ENCODE results near the gene USP10. TPM values are rescaled to one million over a fixed set of nuclear protein-coding genes. Genes with fewer than 3 reads are reported as not detected.

Gene USP10
- polyA plus RNA-seq, 2 of the 4 experiments (the other 2 are of a cell fraction): 61.5 to 93.5 TPM

DNA sequence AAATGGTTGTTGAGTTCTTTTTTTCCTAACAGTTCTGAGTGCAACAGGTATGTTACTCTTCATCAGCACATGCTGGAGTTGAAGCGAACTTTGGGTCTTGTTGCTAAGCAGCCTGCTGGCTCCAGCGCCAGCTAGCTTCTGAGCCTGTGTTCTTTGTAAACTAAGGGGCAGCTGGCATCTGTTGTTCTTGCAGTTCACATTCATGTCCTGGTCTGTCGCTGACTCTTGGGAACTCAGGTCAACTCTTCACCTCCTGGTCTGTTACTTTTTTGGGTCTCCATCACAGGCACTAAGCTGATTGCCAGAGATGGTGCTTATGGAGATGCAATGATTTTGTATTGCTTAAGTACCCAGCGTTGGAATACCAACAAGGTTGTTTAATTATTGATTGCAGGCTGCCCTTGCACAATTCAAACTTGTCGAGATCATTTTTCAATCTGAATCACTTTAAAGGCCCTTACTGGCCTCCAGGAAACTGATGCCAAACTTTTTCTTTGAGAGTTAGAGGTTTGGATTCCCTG, 40.9 kb downstream of the USP10 start (continued):
- TF ChIP-seq, protein P1, sequence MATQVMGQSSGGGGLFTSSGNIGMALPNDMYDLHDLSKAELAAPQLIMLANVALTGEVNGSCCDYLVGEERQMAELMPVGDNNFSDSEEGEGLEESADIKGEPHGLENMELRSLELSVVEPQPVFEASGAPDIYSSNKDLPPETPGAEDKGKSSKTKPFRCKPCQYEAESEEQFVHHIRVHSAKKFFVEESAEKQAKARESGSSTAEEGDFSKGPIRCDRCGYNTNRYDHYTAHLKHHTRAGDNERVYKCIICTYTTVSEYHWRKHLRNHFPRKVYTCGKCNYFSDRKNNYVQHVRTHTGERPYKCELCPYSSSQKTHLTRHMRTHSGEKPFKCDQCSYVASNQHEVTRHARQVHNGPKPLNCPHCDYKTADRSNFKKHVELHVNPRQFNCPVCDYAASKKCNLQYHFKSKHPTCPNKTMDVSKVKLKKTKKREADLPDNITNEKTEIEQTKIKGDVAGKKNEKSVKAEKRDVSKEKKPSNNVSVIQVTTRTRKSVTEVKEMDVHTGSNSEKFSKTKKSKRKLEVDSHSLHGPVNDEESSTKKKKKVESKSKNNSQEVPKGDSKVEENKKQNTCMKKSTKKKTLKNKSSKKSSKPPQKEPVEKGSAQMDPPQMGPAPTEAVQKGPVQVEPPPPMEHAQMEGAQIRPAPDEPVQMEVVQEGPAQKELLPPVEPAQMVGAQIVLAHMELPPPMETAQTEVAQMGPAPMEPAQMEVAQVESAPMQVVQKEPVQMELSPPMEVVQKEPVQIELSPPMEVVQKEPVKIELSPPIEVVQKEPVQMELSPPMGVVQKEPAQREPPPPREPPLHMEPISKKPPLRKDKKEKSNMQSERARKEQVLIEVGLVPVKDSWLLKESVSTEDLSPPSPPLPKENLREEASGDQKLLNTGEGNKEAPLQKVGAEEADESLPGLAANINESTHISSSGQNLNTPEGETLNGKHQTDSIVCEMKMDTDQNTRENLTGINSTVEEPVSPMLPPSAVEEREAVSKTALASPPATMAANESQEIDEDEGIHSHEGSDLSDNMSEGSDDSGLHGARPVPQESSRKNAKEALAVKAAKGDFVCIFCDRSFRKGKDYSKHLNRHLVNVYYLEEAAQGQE (IDR thresholded peaks at IDR 0.05): no peak
- no peak for TF ChIP-seq CHD4 (IDR thresholded peaks at IDR 0.05; ENCODE audit: borderline replicate concordance)
- TF ChIP-seq, protein P2, sequence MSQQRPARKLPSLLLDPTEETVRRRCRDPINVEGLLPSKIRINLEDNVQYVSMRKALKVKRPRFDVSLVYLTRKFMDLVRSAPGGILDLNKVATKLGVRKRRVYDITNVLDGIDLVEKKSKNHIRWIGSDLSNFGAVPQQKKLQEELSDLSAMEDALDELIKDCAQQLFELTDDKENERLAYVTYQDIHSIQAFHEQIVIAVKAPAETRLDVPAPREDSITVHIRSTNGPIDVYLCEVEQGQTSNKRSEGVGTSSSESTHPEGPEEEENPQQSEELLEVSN (IDR thresholded peaks at IDR 0.05; ENCODE audit: borderline replicate concordance, low read depth): no peak
- TF ChIP-seq, protein P3, sequence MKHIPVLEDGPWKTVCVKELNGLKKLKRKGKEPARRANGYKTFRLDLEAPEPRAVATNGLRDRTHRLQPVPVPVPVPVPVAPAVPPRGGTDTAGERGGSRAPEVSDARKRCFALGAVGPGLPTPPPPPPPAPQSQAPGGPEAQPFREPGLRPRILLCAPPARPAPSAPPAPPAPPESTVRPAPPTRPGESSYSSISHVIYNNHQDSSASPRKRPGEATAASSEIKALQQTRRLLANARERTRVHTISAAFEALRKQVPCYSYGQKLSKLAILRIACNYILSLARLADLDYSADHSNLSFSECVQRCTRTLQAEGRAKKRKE (CRISPR knock-in tag; IDR thresholded peaks at IDR 0.05; ENCODE audit: low read depth): no peak
- no peak for TF ChIP-seq TFCP2L1 (CRISPR knock-in tag; IDR thresholded peaks at IDR 0.05)

DNA sequence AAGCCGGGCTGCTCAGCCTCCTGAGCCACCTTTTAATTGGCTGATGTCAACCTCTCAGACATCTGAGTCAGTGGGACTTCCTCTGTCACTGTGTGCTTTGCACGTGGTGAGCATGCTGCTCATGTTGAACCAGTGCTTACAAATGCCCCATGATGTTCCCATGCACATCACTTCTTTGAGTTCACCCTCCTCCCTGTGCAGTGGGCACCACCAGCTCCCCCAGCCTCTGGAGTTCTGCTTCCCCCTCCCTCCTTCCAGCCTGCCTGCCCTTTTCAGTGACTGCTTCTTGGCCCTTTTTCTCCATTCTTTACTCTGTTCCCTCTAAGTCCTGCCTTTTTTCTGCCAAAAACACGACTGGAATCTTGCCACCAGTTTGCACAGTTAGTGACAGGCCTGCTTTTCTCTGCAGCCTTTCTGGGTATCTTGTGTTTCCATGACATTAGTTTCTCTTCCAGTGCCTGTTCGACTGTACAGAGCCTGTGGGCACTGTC, 41.6 kb downstream of the USP10 start:
- CTCF ChIA-PET: interaction anchor here (3.5 to 13.9 kb wide), 8 partner anchors 10 to 231 kb away, joined by 13 to 202 read pairs (median 56); no protein-coding TSS in a partner anchor

DNA sequence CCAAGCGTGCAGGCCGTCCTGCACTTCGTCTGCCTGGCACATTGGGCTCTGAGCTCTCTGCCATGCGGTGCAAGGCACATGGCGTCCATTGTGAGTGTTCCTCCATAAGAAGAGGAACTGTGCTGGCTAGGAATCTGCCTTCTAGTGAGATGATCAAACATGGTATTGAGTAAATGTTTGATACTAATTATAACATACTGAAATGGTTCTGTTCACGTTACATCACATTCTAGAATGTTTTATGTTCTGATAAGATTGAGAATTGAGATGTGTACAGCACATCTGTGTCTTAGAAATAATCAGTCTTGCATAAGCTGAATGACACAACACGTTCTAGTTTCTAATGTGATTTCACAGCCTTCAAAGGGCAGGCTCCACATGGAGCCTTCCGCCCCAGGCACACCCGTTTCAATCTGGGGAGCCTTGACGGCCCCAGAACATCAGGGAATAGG, 42.9 kb downstream of the USP10 start:
- POLR2A ChIA-PET: no interaction called here
- 94% methylated on average over 10 of the region's 10 CpGs for WGBS (ENCODE audit: missing lambda C conversion rate)
- Histone ChIP-seq H3K4me3 (no peak overlapping the region), H3K9me3 (no peaks in the 10 kb centered on the region), H3K4me1 (peaks cover 37% of the 10 kb centered on the region), H3K27ac (no peak overlapping the region), H3K4me2 (no peak overlapping the region)
- CTCF ChIA-PET: interaction anchor here (0.9 to 13.9 kb wide), 8 partner anchors 9 to 232 kb away, joined by 3 to 202 read pairs (median 56); no protein-coding TSS in a partner anchor
- FAIRE-seq: no peak
- no peak for DNase-seq (ENCODE audit: low read depth in 1 of 2, low spot score in 1 of 2)
- no peak for TF ChIP-seq FOSB (CRISPR knock-in tag; IDR thresholded peaks at IDR 0.05)
- no peak for TF ChIP-seq RNF2 (IDR thresholded peaks at IDR 0.05; ENCODE audit: borderline replicate concordance, low read depth)
- TF ChIP-seq BHLHE40 (IDR thresholded peaks at IDR 0.05; ENCODE audit: low read depth, low read length): no peak
- TF ChIP-seq EHMT2 (IDR thresholded peaks at IDR 0.05; ENCODE audit: low read depth): no peak
- no peak for TF ChIP-seq ESRRA (IDR thresholded peaks at IDR 0.05; ENCODE audit: borderline replicate concordance, low read length)
- no peak for ATAC-seq

More for the DNA sequence above, 41.6 kb downstream of the USP10 start:
- TF ChIP-seq, protein P4, sequence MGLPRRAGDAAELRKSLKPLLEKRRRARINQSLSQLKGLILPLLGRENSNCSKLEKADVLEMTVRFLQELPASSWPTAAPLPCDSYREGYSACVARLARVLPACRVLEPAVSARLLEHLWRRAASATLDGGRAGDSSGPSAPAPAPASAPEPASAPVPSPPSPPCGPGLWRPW (IDR thresholded peaks at IDR 0.05): no peak
- TF ChIP-seq POLR2AphosphoS2 (conservative IDR thresholded peaks at IDR 0.05; ENCODE audit: low read length): no peak
- TF ChIP-seq, protein P5, sequence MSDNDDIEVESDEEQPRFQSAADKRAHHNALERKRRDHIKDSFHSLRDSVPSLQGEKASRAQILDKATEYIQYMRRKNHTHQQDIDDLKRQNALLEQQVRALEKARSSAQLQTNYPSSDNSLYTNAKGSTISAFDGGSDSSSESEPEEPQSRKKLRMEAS (IDR thresholded peaks at IDR 0.05): peak; percentile 41
- no peak for TF ChIP-seq CBX2 (IDR thresholded peaks at IDR 0.05; ENCODE audit: borderline replicate concordance, low read depth)
- no peak for TF ChIP-seq MYC (IDR thresholded peaks at IDR 0.05; ENCODE audit: borderline replicate concordance, low read length)
- TF ChIP-seq CBX8 (IDR thresholded peaks at IDR 0.05): no peak
- no peak for FAIRE-seq
- POLR2A ChIA-PET: no interaction called here
- Histone ChIP-seq H3K4me1 (peaks cover 49% of the 10 kb centered on the region), H3K4me3 (no peak overlapping the region), H3K4me2 (peak overlapping the region; percentile 6; the same call in 1 of the 3 replicates), H3K9me3 (no peaks in the 10 kb centered on the region), H3K27ac (peak overlapping the region in 1 of 2 experiments; percentile 22; a peak in 2 of 6 replicates)
- no peak for DNase-seq (ENCODE audit: low read depth in 1 of 2, low spot score in 1 of 2)
- WGBS (ENCODE audit: missing lambda C conversion rate): 54% methylated on average over 4 of the region's 4 CpGs
- no peak for ATAC-seq

Data from A549 (cell line).